Uterus (tissue), 2 donors: Measurements from ENCODE around the gene HLA-B.

Experiments used
- CTCF ChIP-seq, 4 experiments: fragments of 200-600 bp in 2 of 4; fragments of 450-650 bp in 2 of 4; sonication (generic) in 2 of 4; IDR thresholded peaks; one replicate each; pipeline ENCODE4 v1.5.1; 2016 to 2019; ENCODE audit warnings: antibody characterized with exemption in 4 of 4, mild to moderate bottlenecking in 2 of 4, moderate library complexity in 1 of 4
- POLR2A ChIP-seq, 2 donors: fragments of 450-650 bp; IDR thresholded peaks; one replicate each; pipeline ENCODE4 v1.6.1; 2016; ENCODE audit warnings: antibody characterized with exemption in 2 of 2, mild to moderate bottlenecking in 1 of 2, moderate library complexity in 1 of 2

GRCh38 chr6:31304683-31305082, 52.3 kb downstream of the HLA-B start:
- TF ChIP-seq CTCF (IDR thresholded peaks at IDR 0.05) (no peak), POLR2A (IDR thresholded peaks at IDR 0.05) (no peak)
